ENCODE results near the gene SGMS1. TPM values are rescaled to one million over a fixed set of nuclear protein-coding genes. Genes with fewer than 3 reads are reported as not detected.
"Not testable (repeated sequence)": the region's sequence is repeated elsewhere in the genome, so short reads cannot be mapped to it uniquely, and the experiment has no call there.

SGMS1 gene
- total RNA-seq, 1 donor from 2014 or later = 25.6 TPM

DNA sequence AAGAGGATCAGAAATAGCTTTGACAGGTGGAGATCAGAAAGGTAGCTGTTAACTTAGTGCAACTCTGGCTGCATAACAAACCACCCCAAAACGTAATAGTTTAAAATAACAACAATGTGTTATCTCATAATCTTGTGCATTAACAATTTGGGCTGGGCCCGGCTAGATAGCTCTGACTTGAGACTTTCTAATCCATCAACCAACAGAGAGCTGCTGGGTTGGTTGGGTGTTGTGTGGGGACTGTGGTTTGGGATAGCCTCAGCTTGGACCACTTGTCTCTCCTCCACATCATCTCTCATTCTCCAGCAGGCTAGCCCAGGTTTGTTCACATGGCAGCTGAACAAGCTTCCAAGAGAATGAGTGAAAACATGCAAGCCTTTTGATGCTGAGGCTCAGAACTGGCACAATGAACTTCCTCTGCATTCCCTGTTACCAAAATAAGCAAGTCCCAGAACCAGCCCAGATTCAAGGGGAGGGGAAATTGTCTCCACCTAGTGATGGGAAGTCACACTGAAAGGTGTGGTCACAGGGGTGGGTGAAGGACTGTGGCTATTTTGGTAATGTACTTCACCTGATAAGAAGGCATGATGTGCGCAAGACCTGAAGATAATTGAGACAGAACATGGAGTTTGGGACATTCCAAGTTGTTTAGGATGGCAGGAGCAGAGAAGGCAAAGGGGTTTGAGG, 352.0 kb downstream of the SGMS1 start:
- H3K36me3 ChIP-seq (ENCODE audit: insufficient read depth, low read length) = no peaks in the 10 kb centered on the region
- no peaks in the 10 kb centered on the region for H3K9me3 ChIP-seq (ENCODE audit: insufficient read depth, low read depth, low read length)
- H3K27ac ChIP-seq (ENCODE audit: low read depth, low read length) = no peak overlapping the region
- DNase-seq (ENCODE audit: low read depth) = no peak
- Mint-ChIP-seq H3K4me3 (ENCODE audit: unreplicated experiment) (no peak overlapping the region), H3K4me1 (ENCODE audit: low read depth, unreplicated experiment) (no peaks in the 10 kb centered on the region), H3K27ac (ENCODE audit: unreplicated experiment) (no peak overlapping the region), H3K36me3 (ENCODE audit: low read depth, unreplicated experiment) (no peaks in the 10 kb centered on the region), H3K27me3 (ENCODE audit: low read depth, unreplicated experiment) (peaks cover 14% of the 10 kb centered on the region), H3K9me3 (ENCODE audit: unreplicated experiment) (no peaks in the 10 kb centered on the region)
- no peaks in the 10 kb centered on the region for H3K79me2 ChIP-seq (ENCODE audit: insufficient read depth, low read length)
- TF ChIP-seq, protein P1, sequence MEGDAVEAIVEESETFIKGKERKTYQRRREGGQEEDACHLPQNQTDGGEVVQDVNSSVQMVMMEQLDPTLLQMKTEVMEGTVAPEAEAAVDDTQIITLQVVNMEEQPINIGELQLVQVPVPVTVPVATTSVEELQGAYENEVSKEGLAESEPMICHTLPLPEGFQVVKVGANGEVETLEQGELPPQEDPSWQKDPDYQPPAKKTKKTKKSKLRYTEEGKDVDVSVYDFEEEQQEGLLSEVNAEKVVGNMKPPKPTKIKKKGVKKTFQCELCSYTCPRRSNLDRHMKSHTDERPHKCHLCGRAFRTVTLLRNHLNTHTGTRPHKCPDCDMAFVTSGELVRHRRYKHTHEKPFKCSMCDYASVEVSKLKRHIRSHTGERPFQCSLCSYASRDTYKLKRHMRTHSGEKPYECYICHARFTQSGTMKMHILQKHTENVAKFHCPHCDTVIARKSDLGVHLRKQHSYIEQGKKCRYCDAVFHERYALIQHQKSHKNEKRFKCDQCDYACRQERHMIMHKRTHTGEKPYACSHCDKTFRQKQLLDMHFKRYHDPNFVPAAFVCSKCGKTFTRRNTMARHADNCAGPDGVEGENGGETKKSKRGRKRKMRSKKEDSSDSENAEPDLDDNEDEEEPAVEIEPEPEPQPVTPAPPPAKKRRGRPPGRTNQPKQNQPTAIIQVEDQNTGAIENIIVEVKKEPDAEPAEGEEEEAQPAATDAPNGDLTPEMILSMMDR (IDR thresholded peaks at IDR 0.05; ENCODE audit: insufficient read depth, low read depth, low read length) = no peak
- TF ChIP-seq EZH2 (IDR thresholded peaks at IDR 0.05; ENCODE audit: insufficient read depth, low read length) = no peak
- H3K4me3 ChIP-seq (ENCODE audit: insufficient read depth, low read depth, low read length) = no peak overlapping the region
- peaks cover 6% of the 10 kb centered on the region for H3K27me3 ChIP-seq (ENCODE audit: insufficient read depth, low read length)
- H3K4me1 ChIP-seq (ENCODE audit: insufficient read depth, low read length) = no peaks in the 10 kb centered on the region
- H4K20me1 ChIP-seq (ENCODE audit: insufficient read depth, low read length) = no peaks in the 10 kb centered on the region
- no peak overlapping the region for H3K9ac ChIP-seq (ENCODE audit: low read length)
- FAIRE-seq = no peak
- H2AFZ ChIP-seq (ENCODE audit: low read depth, low read length) = no peak overlapping the region
- H3K4me2 ChIP-seq (ENCODE audit: low read length) = no peak overlapping the region

DNA sequence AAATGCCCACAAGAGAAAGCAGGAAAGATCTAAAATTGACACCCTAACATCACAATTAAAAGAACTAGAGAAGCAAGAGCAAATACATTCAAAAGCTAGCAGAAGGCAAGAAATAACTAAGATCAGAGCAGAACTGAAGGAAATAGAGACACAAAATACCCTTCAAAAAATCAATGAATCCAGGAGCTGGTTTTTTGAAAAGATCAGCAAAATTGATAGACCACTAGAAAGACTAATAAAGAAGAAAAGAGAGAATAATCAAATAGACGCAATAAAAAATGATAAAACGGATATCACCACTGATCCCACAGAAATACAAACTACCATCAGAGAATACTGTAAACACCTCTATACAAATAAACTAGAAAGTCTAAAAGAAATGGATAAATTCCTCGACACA, 355.9 kb downstream of the SGMS1 start:
- not testable (repeated sequence) for H3K36me3 ChIP-seq (ENCODE audit: insufficient read depth, low read length); H3K4me1 Mint-ChIP-seq (ENCODE audit: low read depth, unreplicated experiment); H3K9me3 Mint-ChIP-seq (ENCODE audit: unreplicated experiment); H3K4me3 ChIP-seq (ENCODE audit: insufficient read depth, low read depth, low read length); H3K27ac Mint-ChIP-seq (ENCODE audit: unreplicated experiment); H3K4me1 ChIP-seq (ENCODE audit: insufficient read depth, low read length); H3K4me3 Mint-ChIP-seq (ENCODE audit: unreplicated experiment); H2AFZ ChIP-seq (ENCODE audit: low read depth, low read length); H3K27ac ChIP-seq (ENCODE audit: low read depth, low read length); H3K27me3 ChIP-seq (ENCODE audit: insufficient read depth, low read length); H3K36me3 Mint-ChIP-seq (ENCODE audit: low read depth, unreplicated experiment); H3K79me2 ChIP-seq (ENCODE audit: insufficient read depth, low read length); H3K9me3 ChIP-seq (ENCODE audit: insufficient read depth, low read depth, low read length); DNase-seq (ENCODE audit: low read depth); H3K9ac ChIP-seq (ENCODE audit: low read length); H3K4me2 ChIP-seq (ENCODE audit: low read length); FAIRE-seq; H4K20me1 ChIP-seq (ENCODE audit: insufficient read depth, low read length)
- H3K27me3 Mint-ChIP-seq (ENCODE audit: low read depth, unreplicated experiment) = peaks cover 20% of the 10 kb centered on the region

GRCh38 chr10:50262625-50263024, 361.1 kb downstream of the SGMS1 start:
- H3K27ac ChIP-seq (ENCODE audit: low read depth, low read length); H3K79me2 ChIP-seq (ENCODE audit: insufficient read depth, low read length); DNase-seq (ENCODE audit: low read depth); H3K4me1 ChIP-seq (ENCODE audit: insufficient read depth, low read length); H4K20me1 ChIP-seq (ENCODE audit: insufficient read depth, low read length); H3K4me3 Mint-ChIP-seq (ENCODE audit: unreplicated experiment); H3K9ac ChIP-seq (ENCODE audit: low read length); H3K4me2 ChIP-seq (ENCODE audit: low read length); H3K4me3 ChIP-seq (ENCODE audit: insufficient read depth, low read depth, low read length); H3K9me3 ChIP-seq (ENCODE audit: insufficient read depth, low read depth, low read length); FAIRE-seq; H2AFZ ChIP-seq (ENCODE audit: low read depth, low read length); H3K9me3 Mint-ChIP-seq (ENCODE audit: unreplicated experiment); H3K4me1 Mint-ChIP-seq (ENCODE audit: low read depth, unreplicated experiment); H3K36me3 ChIP-seq (ENCODE audit: insufficient read depth, low read length); H3K27me3 ChIP-seq (ENCODE audit: insufficient read depth, low read length); H3K36me3 Mint-ChIP-seq (ENCODE audit: low read depth, unreplicated experiment); H3K27ac Mint-ChIP-seq (ENCODE audit: unreplicated experiment): not testable (repeated sequence)
- peaks cover 17% of the 10 kb centered on the region for H3K27me3 Mint-ChIP-seq (ENCODE audit: low read depth, unreplicated experiment)
